CD4-positive, alpha-beta T cell (primary cell): ENCODE results near the gene CYB561A3. TPM values are rescaled to one million over a fixed set of nuclear protein-coding genes. Genes with fewer than 3 reads are reported as not detected.

Experiments
- ATAC-seq: fragments of 200-7000 bp; cut with Tn5 transposase; one replicate; pipeline ENCODE4 v1.10.0; 2022; ENCODE audit warnings: mild to moderate bottlenecking; ENCODE audit not compliant: poor library complexity
- CTCF ChIA-PET: fragments of 350-600 bp; sonication (Branson Sonifier 250); formaldehyde crosslinking; loops from one replicate; lab custom pipeline; 2021; ENCODE audit warnings: antibody characterized with exemption, inconsistent platforms; lab: Charles Lee
- POLR2A ChIA-PET: fragments of 350-600 bp; sonication (Branson Sonifier 250); formaldehyde crosslinking; loops from one replicate; lab custom pipeline; 2021; ENCODE audit warnings: antibody characterized with exemption, inconsistent platforms; lab: Charles Lee
- DNase-seq, 14 experiments: peaks; one replicate each; pipeline ENCODE4 v3.0.0-alpha.2; 2013 to 2020; ENCODE audit warnings: mixed read lengths in 2 of 14
- H3K27ac ChIP-seq, 2 donors: one replicate each; pipeline versions ENCODE4 v1.5.1 to v1.7.0; 2013; ENCODE audit warnings: low read length in 2 of 2, low read depth in 1 of 2, mild to moderate bottlenecking in 1 of 2
- H3K27me3 ChIP-seq, 2 experiments: 1 replicate in 1 of 2; 2 replicates in 1 of 2; pipeline versions ENCODE4 v1.6.1 to v1.7.0; 2013; ENCODE audit warnings: low read length in 2 of 2, control low read depth in 1 of 2, mild to moderate bottlenecking in 1 of 2, moderate library complexity in 1 of 2; ENCODE audit not compliant: insufficient read depth in 2 of 2, control insufficient read depth in 1 of 2
- H3K36me3 ChIP-seq: one replicate; pipeline ENCODE4 v1.6.1; 2013; ENCODE audit warnings: low read length, control low read depth; ENCODE audit not compliant: insufficient read depth
- H3K4me1 ChIP-seq: one replicate; pipeline ENCODE4 v1.6.1; 2013; ENCODE audit warnings: low read length, control low read depth; ENCODE audit not compliant: insufficient read depth
- H3K4me3 ChIP-seq: one replicate; pipeline ENCODE4 v1.5.1; 2013; ENCODE audit warnings: mild to moderate bottlenecking, low read length, moderate library complexity
- H3K9me3 ChIP-seq, 2 experiments: 1 replicate in 1 of 2; 2 replicates in 1 of 2; pipeline versions ENCODE4 v1.6.1 to v1.7.0; 2013; ENCODE audit warnings: low read length in 2 of 2, mild to moderate bottlenecking in 2 of 2, control low read depth in 1 of 2, moderate library complexity in 1 of 2; ENCODE audit not compliant: control insufficient read depth in 1 of 2, insufficient read depth in 1 of 2
- H3K27ac Mint-ChIP-seq: one replicate; pipeline ENCODE4 v1.8.0; 2020; ENCODE audit warnings: mixed read lengths
- H3K27me3 Mint-ChIP-seq: one replicate; pipeline ENCODE4 v1.8.0; 2021; ENCODE audit warnings: mixed read lengths
- H3K36me3 Mint-ChIP-seq: one replicate; pipeline ENCODE4 v1.8.0; 2021; ENCODE audit warnings: low read depth, mixed read lengths
- H3K4me1 Mint-ChIP-seq: one replicate; pipeline ENCODE4 v1.8.0; 2021; ENCODE audit warnings: low read depth, mixed read lengths
- H3K4me3 Mint-ChIP-seq: one replicate; pipeline ENCODE4 v1.8.0; 2020; ENCODE audit warnings: mild to moderate bottlenecking, mixed read lengths
- H3K9me3 Mint-ChIP-seq: one replicate; pipeline ENCODE4 v1.8.0; 2020; ENCODE audit warnings: mixed read lengths
- intact Hi-C, 2 experiments: fragments of 100-400 bp; cut with DNase I in 1 of 2; cut with micrococcal nuclease in 1 of 2; formaldehyde crosslinking; loops; one replicate each; pipeline versions ENCODE4 v1.15.1 to v1.9.0; 2023 to 2025; cut with DNase I, micrococcal nuclease
- total RNA-seq, 174 experiments: library from RNA in 2 of 174; stranded (reverse) in 2 of 174; gene quantifications; one replicate each; pipeline ENCODE4 v1.2.3 and lab custom pipeline; 2021 to 2026
- TF ChIP-seq, protein P1 (sequence below): fragments of 200-600 bp; IDR thresholded peaks from one replicate; pipeline ENCODE4 v1.8.0; 2022; ENCODE audit warnings: antibody characterized with exemption, mild to moderate bottlenecking

The CYB561A3 gene
- total RNA-seq, 2 experiments from 2014 or later: 24.4 to 25.8 TPM

DNA sequence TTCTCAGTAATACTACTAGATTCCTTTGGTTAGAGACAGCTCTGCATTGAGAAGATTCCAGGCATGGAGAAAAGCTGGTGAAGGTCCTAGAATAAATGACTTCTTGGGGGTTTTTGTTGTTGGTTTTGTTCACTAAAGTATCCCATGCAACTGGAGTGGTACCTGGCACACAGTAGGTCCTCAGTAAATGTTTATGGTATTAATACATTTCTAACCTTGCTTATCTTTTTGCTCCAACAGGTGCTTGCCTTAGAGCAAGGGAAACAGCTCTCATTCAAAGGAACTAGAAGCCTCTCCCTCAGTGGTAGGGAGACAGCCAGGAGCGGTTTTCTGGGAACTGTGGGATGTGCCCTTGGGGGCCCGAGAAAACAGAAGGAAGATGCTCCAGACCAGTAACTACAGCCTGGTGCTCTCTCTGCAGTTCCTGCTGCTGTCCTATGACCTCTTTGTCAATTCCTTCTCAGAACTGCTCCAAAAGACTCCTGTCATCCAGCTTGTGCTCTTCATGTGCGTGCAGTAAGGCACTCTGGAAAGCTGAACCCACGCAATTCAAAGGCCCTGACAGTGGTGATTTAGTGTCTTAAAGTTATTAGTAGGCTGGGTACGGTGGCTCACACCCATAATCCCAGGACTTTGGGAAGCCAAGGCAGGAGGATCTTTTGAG lies 2.5 kb upstream of the CYB561A3 start:
- CTCF ChIA-PET: interaction anchor here (0.7 to 5.1 kb wide), 3 partner anchors 28 to 65 kb away, joined by 3 to 47 read pairs (median 15); partner anchors contain the start of genes CPSF7 and SDHAF2
- Mint-ChIP-seq H3K9me3 (no peaks in the 10 kb centered on the region), H3K4me3 (peak overlapping the region; percentile 99), H3K27me3 (no peaks in the 10 kb centered on the region), H3K36me3 (peaks cover 60% of the 10 kb centered on the region), H3K4me1 (peaks cover 36% of the 10 kb centered on the region), H3K27ac (peak overlapping the region; percentile 100)
- Histone ChIP-seq H3K36me3 (peaks cover 50% of the 10 kb centered on the region), H3K27ac (no peak overlapping the region), H3K4me1 (peaks cover 29% of the 10 kb centered on the region), H3K9me3 (no peaks in the 10 kb centered on the region), H3K27me3 (no peaks in the 10 kb centered on the region), H3K4me3 (no peak overlapping the region)
- TF ChIP-seq, protein P1, sequence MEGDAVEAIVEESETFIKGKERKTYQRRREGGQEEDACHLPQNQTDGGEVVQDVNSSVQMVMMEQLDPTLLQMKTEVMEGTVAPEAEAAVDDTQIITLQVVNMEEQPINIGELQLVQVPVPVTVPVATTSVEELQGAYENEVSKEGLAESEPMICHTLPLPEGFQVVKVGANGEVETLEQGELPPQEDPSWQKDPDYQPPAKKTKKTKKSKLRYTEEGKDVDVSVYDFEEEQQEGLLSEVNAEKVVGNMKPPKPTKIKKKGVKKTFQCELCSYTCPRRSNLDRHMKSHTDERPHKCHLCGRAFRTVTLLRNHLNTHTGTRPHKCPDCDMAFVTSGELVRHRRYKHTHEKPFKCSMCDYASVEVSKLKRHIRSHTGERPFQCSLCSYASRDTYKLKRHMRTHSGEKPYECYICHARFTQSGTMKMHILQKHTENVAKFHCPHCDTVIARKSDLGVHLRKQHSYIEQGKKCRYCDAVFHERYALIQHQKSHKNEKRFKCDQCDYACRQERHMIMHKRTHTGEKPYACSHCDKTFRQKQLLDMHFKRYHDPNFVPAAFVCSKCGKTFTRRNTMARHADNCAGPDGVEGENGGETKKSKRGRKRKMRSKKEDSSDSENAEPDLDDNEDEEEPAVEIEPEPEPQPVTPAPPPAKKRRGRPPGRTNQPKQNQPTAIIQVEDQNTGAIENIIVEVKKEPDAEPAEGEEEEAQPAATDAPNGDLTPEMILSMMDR: no peak
- ATAC-seq: no peak
- POLR2A ChIA-PET: interaction anchor here (1.2 to 3.1 kb wide), 3 partner anchors 26 to 28 kb away, joined by 3 to 45 read pairs (median 8); partner anchors contain the start of gene TMEM216
- intact Hi-C loops: loop anchor here in 1 of 2 experiments (10.0 kb wide), 1 partner anchor 459 kb away; the partner anchor contains the start of gene PRPF19
- no peak for DNase-seq

DNA sequence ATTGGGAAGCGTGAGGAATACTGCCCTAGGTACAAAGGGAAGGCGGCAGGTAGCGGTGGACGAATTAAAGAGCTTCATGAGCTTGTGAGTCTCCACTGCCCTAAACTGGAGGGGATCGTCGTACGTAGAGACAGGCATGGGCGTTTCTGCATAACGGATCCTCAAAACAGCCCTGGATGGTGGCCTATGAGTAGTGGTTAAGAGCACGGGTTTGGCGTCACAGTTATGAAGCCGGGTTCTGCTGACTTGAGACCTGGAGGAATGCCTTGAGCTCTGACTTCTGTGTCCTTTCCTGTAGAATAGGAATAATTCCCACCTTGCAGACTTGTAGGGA lies 827 bp upstream of the CYB561A3 start:
- intact Hi-C loops: loop anchor here (1.0 to 10.0 kb wide), 4 partner anchors 26 to 458 kb away; partner anchors contain the start of genes CPSF7 (in 1 of the 2), DDB1 (in 1 of the 2), PRPF19 (in 1 of the 2) and TKFC (in 1 of the 2)
- Histone ChIP-seq H3K27ac (peak overlapping the region; percentile 95 to 100), H3K9me3 (no peaks in the 10 kb centered on the region), H3K4me3 (peak overlapping the region; percentile 99), H3K36me3 (peaks cover 37% of the 10 kb centered on the region), H3K4me1 (peaks cover 32% of the 10 kb centered on the region), H3K27me3 (no peaks in the 10 kb centered on the region)
- TF ChIP-seq, protein P1: no peak
- ChIA-PET POLR2A (interaction anchor here (0.5 to 3.1 kb wide), 19 partner anchors 8 to 1693 kb away, joined by 3 to 64 read pairs (median 4); partner anchors contain the start of genes CPSF7, DDB1, PATL1 and SDHAF2), CTCF (interaction anchor here (1.1 to 5.1 kb wide), 6 partner anchors 23 to 67 kb away, joined by 3 to 47 read pairs (median 13); partner anchors contain the start of genes CPSF7, DDB1, SDHAF2 and TKFC)
- Mint-ChIP-seq H3K4me1 (peaks cover 36% of the 10 kb centered on the region), H3K27ac (peak overlapping the region; percentile 100), H3K9me3 (no peaks in the 10 kb centered on the region), H3K36me3 (peaks cover 46% of the 10 kb centered on the region), H3K4me3 (peak overlapping the region; percentile 99), H3K27me3 (no peaks in the 10 kb centered on the region)
- peak; percentile 64 for ATAC-seq
- peak in 10 of 14 experiments; percentile 10 to 73 (median 26) for DNase-seq

DNA sequence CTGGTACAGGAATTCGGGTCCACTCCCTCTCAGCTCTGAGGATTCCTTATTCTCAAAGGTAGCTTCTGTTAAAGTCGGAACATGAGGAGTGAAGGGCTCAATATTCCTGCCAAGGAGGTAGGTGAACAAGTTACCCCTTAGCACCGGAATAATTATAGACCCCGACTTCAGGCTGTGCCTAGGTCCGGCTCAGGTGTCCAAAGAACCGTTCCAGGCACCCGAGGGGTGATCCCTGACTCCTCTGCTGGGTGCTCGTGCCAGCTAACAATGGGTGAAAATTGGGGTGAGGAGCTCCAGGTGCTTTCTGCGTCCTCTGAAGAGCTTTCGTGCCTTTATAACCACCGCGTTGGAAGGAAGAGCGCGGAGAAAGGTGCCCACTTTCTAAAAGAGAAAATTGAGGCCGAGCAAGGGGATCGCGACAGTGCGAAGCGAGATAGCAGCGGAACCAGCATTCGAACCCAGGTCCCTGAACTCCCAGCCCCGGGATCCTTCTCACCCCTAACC lies 393 bp downstream of the CYB561A3 start:
- Histone ChIP-seq H3K27me3 (no peaks in the 10 kb centered on the region), H3K9me3 (no peaks in the 10 kb centered on the region), H3K4me1 (peaks cover 40% of the 10 kb centered on the region), H3K36me3 (peaks cover 26% of the 10 kb centered on the region), H3K27ac (peak overlapping the region; percentile 95 to 100), H3K4me3 (peak overlapping the region; percentile 99)
- Mint-ChIP-seq H3K9me3 (no peaks in the 10 kb centered on the region), H3K27ac (peak overlapping the region; percentile 100), H3K27me3 (no peaks in the 10 kb centered on the region), H3K4me3 (peak overlapping the region; percentile 99), H3K4me1 (peaks cover 40% of the 10 kb centered on the region), H3K36me3 (peaks cover 36% of the 10 kb centered on the region)
- POLR2A ChIA-PET: interaction anchor here (1.0 to 3.1 kb wide), 19 partner anchors 9 to 1692 kb away, joined by 3 to 64 read pairs (median 5); partner anchors contain the start of genes CPSF7, DDB1, FTH1 and PATL1
- CTCF ChIA-PET: interaction anchor here (2.4 to 5.1 kb wide), 4 partner anchors 24 to 68 kb away, joined by 11 to 47 read pairs (median 22); partner anchors contain the start of genes CPSF7, DDB1, SDHAF2 and TKFC
- DNase-seq (no peak), ATAC-seq (no peak)
- intact Hi-C loops: loop anchor here in 1 of 2 experiments (1.0 to 10.0 kb wide), 2 partner anchors 25 to 456 kb away; partner anchors contain the start of gene PRPF19
- TF ChIP-seq, protein P1: no peak
